Mucosa of stomach (tissue), 1 donor: ENCODE results near the gene TMEM108.

Source experiments
- H3K27me3 ChIP-seq: one replicate; pipeline ENCODE4 v1.7.0; 2013; ENCODE audit warnings: mild to moderate bottlenecking, low read length; ENCODE audit not compliant: control insufficient read depth, insufficient read depth
- H3K36me3 ChIP-seq: one replicate; pipeline ENCODE4 v1.7.0; 2013; ENCODE audit warnings: low read length; ENCODE audit not compliant: control insufficient read depth, insufficient read depth
- H3K4me1 ChIP-seq: one replicate; pipeline ENCODE4 v1.7.0; 2013; ENCODE audit warnings: mild to moderate bottlenecking, low read length; ENCODE audit not compliant: control insufficient read depth, insufficient read depth
- H3K4me3 ChIP-seq: one replicate; pipeline ENCODE4 v1.7.0; 2013; ENCODE audit warnings: low read length
- H3K9ac ChIP-seq: one replicate; pipeline ENCODE4 v1.7.0; 2013; ENCODE audit warnings: mild to moderate bottlenecking, low read length, moderate library complexity
- H3K9me3 ChIP-seq: one replicate; pipeline ENCODE4 v1.7.0; 2013; ENCODE audit warnings: mild to moderate bottlenecking, low read length, moderate library complexity; ENCODE audit not compliant: control insufficient read depth
- donor health status: Pancreatic carcinoma.

TMEM108 gene

GRCh38 chr3:133211449-133211848 is 173.3 kb downstream of the TMEM108 start:
- no peak overlapping the region for H3K9ac ChIP-seq
- H3K9me3 ChIP-seq: no peaks in the 10 kb centered on the region
- no peaks in the 10 kb centered on the region for H3K4me1 ChIP-seq
- no peaks in the 10 kb centered on the region for H3K36me3 ChIP-seq
- H3K27me3 ChIP-seq: no peaks in the 10 kb centered on the region
- H3K4me3 ChIP-seq: no peak overlapping the region

- H3K27me3 ChIP-seq: no peaks in the 10 kb centered on the region
- H3K4me1 ChIP-seq: no peaks in the 10 kb centered on the region
- H3K36me3 ChIP-seq: no peaks in the 10 kb centered on the region
- H3K9ac ChIP-seq: no peak overlapping the region
- no peaks in the 10 kb centered on the region for H3K9me3 ChIP-seq
- H3K4me3 ChIP-seq: no peak overlapping the region
These were observed 173.7 kb downstream of the TMEM108 start for GRCh38 chr3:133211856-133212255.

GRCh38 chr3:133213937-133214336 is 175.7 kb downstream of the TMEM108 start:
- Histone ChIP-seq H3K4me1 (no peaks in the 10 kb centered on the region), H3K27me3 (no peaks in the 10 kb centered on the region), H3K36me3 (no peaks in the 10 kb centered on the region), H3K9me3 (no peaks in the 10 kb centered on the region), H3K9ac (no peak overlapping the region), H3K4me3 (no peak overlapping the region)

- H3K27me3 ChIP-seq: no peaks in the 10 kb centered on the region
- H3K9ac ChIP-seq: no peak overlapping the region
- no peak overlapping the region for H3K4me3 ChIP-seq
- no peaks in the 10 kb centered on the region for H3K36me3 ChIP-seq
- no peaks in the 10 kb centered on the region for H3K9me3 ChIP-seq
- no peaks in the 10 kb centered on the region for H3K4me1 ChIP-seq
These were observed 189.6 kb downstream of the TMEM108 start for GRCh38 chr3:133227813-133228212.

GRCh38 chr3:133230195-133230594 is 192.0 kb downstream of the TMEM108 start:
- H3K9me3 ChIP-seq: no peaks in the 10 kb centered on the region
- no peaks in the 10 kb centered on the region for H3K4me1 ChIP-seq
- H3K36me3 ChIP-seq: no peaks in the 10 kb centered on the region
- H3K4me3 ChIP-seq: no peak overlapping the region
- no peak overlapping the region for H3K9ac ChIP-seq
- no peaks in the 10 kb centered on the region for H3K27me3 ChIP-seq

- no peaks in the 10 kb centered on the region for H3K36me3 ChIP-seq
- no peaks in the 10 kb centered on the region for H3K9me3 ChIP-seq
- H3K9ac ChIP-seq: no peak overlapping the region
- H3K4me1 ChIP-seq: no peaks in the 10 kb centered on the region
- no peaks in the 10 kb centered on the region for H3K27me3 ChIP-seq
- no peak overlapping the region for H3K4me3 ChIP-seq
These were observed 198.7 kb downstream of the TMEM108 start for GRCh38 chr3:133236901-133237300.

- Histone ChIP-seq H3K4me1 (no peaks in the 10 kb centered on the region), H3K27me3 (no peaks in the 10 kb centered on the region), H3K4me3 (no peak overlapping the region), H3K9ac (no peak overlapping the region), H3K9me3 (no peaks in the 10 kb centered on the region), H3K36me3 (no peaks in the 10 kb centered on the region)
These were observed 199.2 kb downstream of the TMEM108 start for GRCh38 chr3:133237380-133237779.

GRCh38 chr3:133238015-133238414 is 199.8 kb downstream of the TMEM108 start:
- H3K36me3 ChIP-seq: no peaks in the 10 kb centered on the region
- no peaks in the 10 kb centered on the region for H3K9me3 ChIP-seq
- H3K4me1 ChIP-seq: no peaks in the 10 kb centered on the region
- H3K4me3 ChIP-seq: no peak overlapping the region
- no peak overlapping the region for H3K9ac ChIP-seq
- H3K27me3 ChIP-seq: no peaks in the 10 kb centered on the region

GRCh38 chr3:133246119-133246518 is 207.9 kb downstream of the TMEM108 start:
- Histone ChIP-seq H3K27me3 (no peaks in the 10 kb centered on the region), H3K4me1 (no peaks in the 10 kb centered on the region), H3K4me3 (no peak overlapping the region), H3K9ac (no peak overlapping the region), H3K36me3 (no peaks in the 10 kb centered on the region), H3K9me3 (no peaks in the 10 kb centered on the region)

GRCh38 chr3:133246773-133247172 is 208.6 kb downstream of the TMEM108 start:
- no peaks in the 10 kb centered on the region for H3K36me3 ChIP-seq
- H3K4me1 ChIP-seq: no peaks in the 10 kb centered on the region

GRCh38 chr3:133248389-133248788 is 210.2 kb downstream of the TMEM108 start:
- Histone ChIP-seq H3K4me1 (no peaks in the 10 kb centered on the region), H3K4me3 (no peak overlapping the region), H3K9me3 (no peaks in the 10 kb centered on the region), H3K36me3 (no peaks in the 10 kb centered on the region), H3K9ac (no peak overlapping the region), H3K27me3 (no peaks in the 10 kb centered on the region)

More at GRCh38 chr3:133246773-133247172, 208.6 kb downstream of the TMEM108 start:
- Histone ChIP-seq H3K9ac (no peak overlapping the region), H3K4me3 (no peak overlapping the region), H3K9me3 (no peaks in the 10 kb centered on the region), H3K27me3 (no peaks in the 10 kb centered on the region)

GRCh38 chr3:133249490-133249889 is 211.3 kb downstream of the TMEM108 start:
- Histone ChIP-seq H3K4me1 (no peaks in the 10 kb centered on the region), H3K36me3 (no peaks in the 10 kb centered on the region), H3K9me3 (no peaks in the 10 kb centered on the region), H3K9ac (no peak overlapping the region), H3K4me3 (no peak overlapping the region), H3K27me3 (no peaks in the 10 kb centered on the region)

GRCh38 chr3:133254151-133254550 is 216.0 kb downstream of the TMEM108 start:
- Histone ChIP-seq H3K9ac (no peak overlapping the region), H3K36me3 (no peaks in the 10 kb centered on the region), H3K27me3 (no peaks in the 10 kb centered on the region)

More at GRCh38 chr3:133254151-133254550, 216.0 kb downstream of the TMEM108 start:
- H3K9me3 ChIP-seq: no peaks in the 10 kb centered on the region
- H3K4me3 ChIP-seq: no peak overlapping the region
- H3K4me1 ChIP-seq: no peaks in the 10 kb centered on the region
